ENCODE results near the gene SYT17.

The SYT17 gene

GRCh38 chr16:19138601-19139000, 29.4 kb upstream of the SYT17 start:
- Histone ChIP-seq H3K36me3 (ENCODE audit: insufficient read depth, low read length) (no peaks in the 10 kb centered on the region), H3K79me2 (ENCODE audit: insufficient read depth, low read length) (no peaks in the 10 kb centered on the region), H4K20me1 (ENCODE audit: insufficient read depth, low read length) (no peaks in the 10 kb centered on the region), H3K4me2 (ENCODE audit: insufficient read depth, low read length) (no peak overlapping the region), H3K27me3 (ENCODE audit: insufficient read depth, low read length, poor library complexity) (peaks cover 11% of the 10 kb centered on the region), H3K4me3 (ENCODE audit: low read depth in 1 of 2, low read length in 2 of 2) (no peak overlapping the region), H3K4me1 (ENCODE audit: insufficient read depth, low read length) (no peaks in the 10 kb centered on the region), H3K27ac (ENCODE audit: low read length) (no peak overlapping the region), H2AFZ (ENCODE audit: low read depth, low read length) (no peak overlapping the region), H3K9ac (ENCODE audit: low read depth, low read length) (no peak overlapping the region), H3K9me3 (ENCODE audit: insufficient read depth, low read length, severe bottlenecking) (no peaks in the 10 kb centered on the region)
- no peak for ATAC-seq (ENCODE audit: insufficient read depth, low read depth)
- TF ChIP-seq CTCF (IDR thresholded peaks at IDR 0.05; ENCODE audit: borderline replicate concordance, extremely low read depth, low read length, poor library complexity, severe bottlenecking) (no peak), EZH2 (IDR thresholded peaks at IDR 0.05; ENCODE audit: borderline replicate concordance, low read depth, low read length, severe bottlenecking) (no peak)
- no peak for DNase-seq

GRCh38 chr16:19139436-19140091, 28.5 kb upstream of the SYT17 start:
- Histone ChIP-seq H3K9ac (ENCODE audit: low read depth, low read length) (no peak overlapping the region), H3K36me3 (ENCODE audit: insufficient read depth, low read length) (no peaks in the 10 kb centered on the region), H3K4me1 (ENCODE audit: insufficient read depth, low read length) (no peaks in the 10 kb centered on the region), H2AFZ (ENCODE audit: low read depth, low read length) (no peak overlapping the region), H3K27me3 (ENCODE audit: insufficient read depth, low read length, poor library complexity) (peaks cover 15% of the 10 kb centered on the region), H3K27ac (ENCODE audit: low read length) (no peak overlapping the region), H4K20me1 (ENCODE audit: insufficient read depth, low read length) (no peaks in the 10 kb centered on the region), H3K4me3 (ENCODE audit: low read depth in 1 of 2, low read length in 2 of 2) (no peak overlapping the region), H3K4me2 (ENCODE audit: insufficient read depth, low read length) (no peak overlapping the region), H3K79me2 (ENCODE audit: insufficient read depth, low read length) (no peaks in the 10 kb centered on the region), H3K9me3 (ENCODE audit: insufficient read depth, low read length, severe bottlenecking) (no peaks in the 10 kb centered on the region)
- no peak for TF ChIP-seq CTCF (IDR thresholded peaks at IDR 0.05; ENCODE audit: borderline replicate concordance, extremely low read depth, low read length, poor library complexity, severe bottlenecking)
- no peak for TF ChIP-seq EZH2 (IDR thresholded peaks at IDR 0.05; ENCODE audit: borderline replicate concordance, low read depth, low read length, severe bottlenecking)
- no peak for DNase-seq
- ATAC-seq (ENCODE audit: insufficient read depth, low read depth) = no peak

- Histone ChIP-seq H4K20me1 (ENCODE audit: insufficient read depth, low read length) (no peaks in the 10 kb centered on the region), H3K27ac (ENCODE audit: low read length) (no peak overlapping the region), H3K4me2 (ENCODE audit: insufficient read depth, low read length) (no peak overlapping the region), H3K9me3 (ENCODE audit: insufficient read depth, low read length, severe bottlenecking) (no peaks in the 10 kb centered on the region), H3K36me3 (ENCODE audit: insufficient read depth, low read length) (no peaks in the 10 kb centered on the region), H3K9ac (ENCODE audit: low read depth, low read length) (no peak overlapping the region), H3K27me3 (ENCODE audit: insufficient read depth, low read length, poor library complexity) (peaks cover 20% of the 10 kb centered on the region), H3K79me2 (ENCODE audit: insufficient read depth, low read length) (no peaks in the 10 kb centered on the region), H3K4me3 (ENCODE audit: low read depth in 1 of 2, low read length in 2 of 2) (no peak overlapping the region), H2AFZ (ENCODE audit: low read depth, low read length) (no peak overlapping the region), H3K4me1 (ENCODE audit: insufficient read depth, low read length) (no peaks in the 10 kb centered on the region)
- DNase-seq (no peak), ATAC-seq (ENCODE audit: insufficient read depth, low read depth) (no peak)
- TF ChIP-seq CTCF (IDR thresholded peaks at IDR 0.05; ENCODE audit: borderline replicate concordance, extremely low read depth, low read length, poor library complexity, severe bottlenecking) (no peak), EZH2 (IDR thresholded peaks at IDR 0.05; ENCODE audit: borderline replicate concordance, low read depth, low read length, severe bottlenecking) (no peak)
These were observed 27.6 kb upstream of the SYT17 start for GRCh38 chr16:19140396-19140795.

Data from DND-41 (cell line).